Measurements from ENCODE around the gene TTLL5. TPM values are rescaled to one million over a fixed set of nuclear protein-coding genes. Genes with fewer than 3 reads are reported as not detected.

The TTLL5 gene
- total RNA-seq, 2 experiments from 2014 or later = 19.8 to 26.4 TPM

GRCh38 chr14:75711796-75712211 is 50.8 kb downstream of the TTLL5 start:
- CTCF ChIA-PET = interaction anchor here (0.6 kb wide), 2 partner anchors 26 to 649 kb away, joined by 3 read pairs; no protein-coding TSS in a partner anchor
- intact Hi-C loops (cut with DNase I, micrococcal nuclease) = no loop called here

GRCh38 chr14:75714991-75715390 is 53.9 kb downstream of the TTLL5 start:
- no peak overlapping the region for H3K4me3 ChIP-seq (ENCODE audit: low read length)
- Mint-ChIP-seq H3K36me3 (ENCODE audit: low read depth) (peaks cover 36% of the 10 kb centered on the region), H3K27ac (no peak overlapping the region), H3K27me3 (no peaks in the 10 kb centered on the region), H3K4me1 (ENCODE audit: low read depth) (no peaks in the 10 kb centered on the region), H3K4me3 (no peak overlapping the region), H3K9me3 (no peaks in the 10 kb centered on the region)
- no peak overlapping the region for H3K27ac ChIP-seq (ENCODE audit: low read depth in 1 of 2, low read length in 2 of 2)
- no peaks in the 10 kb centered on the region for H3K27me3 ChIP-seq (ENCODE audit: control insufficient read depth in 1 of 2, insufficient read depth in 2 of 2, low read length in 2 of 2)
- intact Hi-C loops (cut with DNase I, micrococcal nuclease) = no loop called here
- TF ChIP-seq CTCF (IDR thresholded peaks at IDR 0.05) = no peak
- ATAC-seq (ENCODE audit: poor library complexity) (no peak), DNase-seq (no peak)
- H3K36me3 ChIP-seq (ENCODE audit: insufficient read depth, low read length) = peaks cover 4% of the 10 kb centered on the region
- H3K9me3 ChIP-seq (ENCODE audit: control insufficient read depth in 1 of 2, insufficient read depth in 1 of 2, low read length in 2 of 2) = no peaks in the 10 kb centered on the region
- H3K4me1 ChIP-seq (ENCODE audit: insufficient read depth, low read length) = no peaks in the 10 kb centered on the region
- CTCF ChIA-PET = no interaction called here
- POLR2A ChIA-PET = no interaction called here

More at GRCh38 chr14:75711796-75712211, 50.8 kb downstream of the TTLL5 start:
- H3K27me3 Mint-ChIP-seq = no peaks in the 10 kb centered on the region
- no peaks in the 10 kb centered on the region for H3K4me1 Mint-ChIP-seq (ENCODE audit: low read depth)
- Histone ChIP-seq H3K9me3 (ENCODE audit: control insufficient read depth in 1 of 2, insufficient read depth in 1 of 2, low read length in 2 of 2) (no peaks in the 10 kb centered on the region), H3K4me1 (ENCODE audit: insufficient read depth, low read length) (no peaks in the 10 kb centered on the region), H3K36me3 (ENCODE audit: insufficient read depth, low read length) (peaks cover 6% of the 10 kb centered on the region), H3K4me3 (ENCODE audit: low read length) (no peak overlapping the region), H3K27me3 (ENCODE audit: control insufficient read depth in 1 of 2, insufficient read depth in 2 of 2, low read length in 2 of 2) (no peaks in the 10 kb centered on the region), H3K27ac (ENCODE audit: low read depth in 1 of 2, low read length in 2 of 2) (no peak overlapping the region)
- TF ChIP-seq CTCF (IDR thresholded peaks at IDR 0.05) = no peak
- ATAC-seq (ENCODE audit: poor library complexity) (no peak), DNase-seq (no peak)
- H3K36me3 Mint-ChIP-seq (ENCODE audit: low read depth) = peaks cover 30% of the 10 kb centered on the region
- no peak overlapping the region for H3K4me3 Mint-ChIP-seq
- no peak overlapping the region for H3K27ac Mint-ChIP-seq
- POLR2A ChIA-PET = no interaction called here
- no peaks in the 10 kb centered on the region for H3K9me3 Mint-ChIP-seq

- H3K36me3 ChIP-seq (ENCODE audit: insufficient read depth, low read length) = peaks cover 15% of the 10 kb centered on the region
- no peak overlapping the region for H3K4me3 ChIP-seq (ENCODE audit: low read length)
- Mint-ChIP-seq H3K36me3 (ENCODE audit: low read depth) (peaks cover 47% of the 10 kb centered on the region), H3K27me3 (no peaks in the 10 kb centered on the region), H3K9me3 (no peaks in the 10 kb centered on the region), H3K4me1 (ENCODE audit: low read depth) (no peaks in the 10 kb centered on the region), H3K4me3 (no peak overlapping the region), H3K27ac (no peak overlapping the region)
- ChIA-PET POLR2A (no interaction called here), CTCF (no interaction called here)
- no peaks in the 10 kb centered on the region for H3K27me3 ChIP-seq (ENCODE audit: control insufficient read depth in 1 of 2, insufficient read depth in 2 of 2, low read length in 2 of 2)
- DNase-seq (no peak), ATAC-seq (ENCODE audit: poor library complexity) (no peak)
- H3K9me3 ChIP-seq (ENCODE audit: control insufficient read depth in 1 of 2, insufficient read depth in 1 of 2, low read length in 2 of 2) = no peaks in the 10 kb centered on the region
- no peak for TF ChIP-seq CTCF (IDR thresholded peaks at IDR 0.05)
- H3K4me1 ChIP-seq (ENCODE audit: insufficient read depth, low read length) = no peaks in the 10 kb centered on the region
- H3K27ac ChIP-seq (ENCODE audit: low read depth in 1 of 2, low read length in 2 of 2) = no peak overlapping the region
- intact Hi-C loops (cut with DNase I, micrococcal nuclease) = no loop called here
Measured at GRCh38 chr14:75715926-75716780, 55.1 kb downstream of the TTLL5 start.

Data from CD4-positive, alpha-beta T cell (primary cell).